SK-MEL-5 (cell line): Measurements from ENCODE around the gene GSTT2. TPM values are rescaled to one million over a fixed set of nuclear protein-coding genes. Genes with fewer than 3 reads are reported as not detected.

Experiments used
- DNase-seq: peaks from one replicate; pipeline ENCODE4 v3.0.0-alpha.2; 2016; ENCODE audit warnings: low read depth, low spot score
- in situ Hi-C: cut with HindIII; loops from 2 replicates; pipeline ENCODE4 v1.10.0; 2016; ENCODE audit warnings: low sequenced_read_pairs, high pct_unique_total_duplicates, low pct_unique_long_range_greater_than_20kb
- total RNA-seq: library from RNA; depleted of rRNA; stranded (reverse); fragments of >200 nt; shearing (Covaris generic); gene quantifications from 2 replicates; pipeline ENCODE4 v1.2.3, GENCODE V29; 2014

GSTT2 gene
- total RNA-seq, 1 experiment from 2014 or later = not detected

- in situ Hi-C loops = no loop called here
- DNase-seq = no peak
Measured at GRCh38 chr22:24003887-24004286, 24.0 kb downstream of the GSTT2 start.

- in situ Hi-C loops = no loop called here
- DNase-seq = no peak
Measured at GRCh38 chr22:24005201-24005600, 25.3 kb downstream of the GSTT2 start, which contains the start of gene GSTT4. Gene GSTT4, minus strand, starts transcription at chr22:24005453. Its CDS starts 97 bp downstream, at chr22:24005356.

- no peak for DNase-seq
- in situ Hi-C loops = no loop called here
Measured at GRCh38 chr22:24006207-24006913, 26.4 kb downstream of the GSTT2 start.

GRCh38 chr22:24006914-24007214, 26.9 kb downstream of the GSTT2 start:
- in situ Hi-C loops = no loop called here
- DNase-seq = no peak

GRCh38 chr22:24007253-24008021, 27.5 kb downstream of the GSTT2 start:
- DNase-seq = no peak
- in situ Hi-C loops = no loop called here

GRCh38 chr22:24008022-24008283, 28.0 kb downstream of the GSTT2 start:
- in situ Hi-C loops = no loop called here
- DNase-seq = no peak

- in situ Hi-C loops = no loop called here
- DNase-seq = no peak
Measured at GRCh38 chr22:24008381-24009226, 28.7 kb downstream of the GSTT2 start.

- no peak for DNase-seq
- in situ Hi-C loops = no loop called here
Measured at GRCh38 chr22:24009227-24010017, 29.5 kb downstream of the GSTT2 start.

GRCh38 chr22:24010018-24010391, 30.1 kb downstream of the GSTT2 start:
- no peak for DNase-seq
- in situ Hi-C loops = no loop called here

GRCh38 chr22:24011735-24012068, 31.8 kb downstream of the GSTT2 start:
- DNase-seq = no peak
- in situ Hi-C loops = no loop called here

- in situ Hi-C loops = no loop called here
- DNase-seq = no peak
Measured at GRCh38 chr22:24016156-24016555, 36.2 kb downstream of the GSTT2 start.

GRCh38 chr22:24021304-24021703, 41.4 kb downstream of the GSTT2 start:
- in situ Hi-C loops = no loop called here
- no peak for DNase-seq

- in situ Hi-C loops = no loop called here
- no peak for DNase-seq
Measured at GRCh38 chr22:24023204-24023789, 43.4 kb downstream of the GSTT2 start.

- in situ Hi-C loops = no loop called here
- no peak for DNase-seq
Measured at GRCh38 chr22:24024354-24024753, 44.4 kb downstream of the GSTT2 start.

- in situ Hi-C loops = no loop called here
Measured at GRCh38 chr22:24025475-24025874, 45.5 kb downstream of the GSTT2 start.

GRCh38 chr22:24026056-24026455, 46.1 kb downstream of the GSTT2 start:
- in situ Hi-C loops = no loop called here
- DNase-seq = no peak

More at GRCh38 chr22:24025475-24025874, 45.5 kb downstream of the GSTT2 start:
- DNase-seq = no peak

GRCh38 chr22:24026733-24027132, 46.8 kb downstream of the GSTT2 start:
- in situ Hi-C loops = no loop called here
- no peak for DNase-seq
